GM21381 (cell line): ENCODE data around the gene NEU4.

Experiments
- ATAC-seq: cut with Tn5 transposase; IDR thresholded peaks from one replicate; pipeline ENCODE4 v1.9.1; 2021; ENCODE audit warnings: mild to moderate bottlenecking, moderate library complexity; ENCODE audit not compliant: unreplicated experiment

Gene NEU4

GRCh38 chr2:241849616-241850543, 40.9 kb downstream of the NEU4 start:
- no peak for ATAC-seq

GRCh38 chr2:241850544-241851324, 41.7 kb downstream of the NEU4 start:
- no peak for ATAC-seq

- no peak for ATAC-seq
Observed at GRCh38 chr2:241851325-241852115, 42.5 kb downstream of the NEU4 start.

- ATAC-seq = no peak
Observed at GRCh38 chr2:241852116-241852980, 43.4 kb downstream of the NEU4 start.

GRCh38 chr2:241852981-241853631, 44.1 kb downstream of the NEU4 start:
- ATAC-seq = no peak

- ATAC-seq = no peak
Observed at GRCh38 chr2:241853651-241854341, 44.8 kb downstream of the NEU4 start.

GRCh38 chr2:241854342-241855244, 45.6 kb downstream of the NEU4 start:
- ATAC-seq = no peak

- ATAC-seq = no peak
Observed at GRCh38 chr2:241855245-241855887, 46.4 kb downstream of the NEU4 start.

- no peak for ATAC-seq
Observed at GRCh38 chr2:241855888-241856422, 47.0 kb downstream of the NEU4 start.

- ATAC-seq = no peak
Observed at GRCh38 chr2:241857041-241857541, 48.1 kb downstream of the NEU4 start.

- ATAC-seq = no peak
Observed at GRCh38 chr2:241857572-241858121, 48.7 kb downstream of the NEU4 start.

GRCh38 chr2:241858206-241859016, 49.4 kb downstream of the NEU4 start, which contains the start of gene PDCD1:
Gene PDCD1, minus strand, starts transcription at chr2:241858894. Its CDS starts 56 bp downstream, at chr2:241858838.
- no peak for ATAC-seq

GRCh38 chr2:241859017-241859435, 50.0 kb downstream of the NEU4 start:
- ATAC-seq = no peak

- ATAC-seq = peak; percentile 50
Observed at GRCh38 chr2:241859436-241860183, 50.6 kb downstream of the NEU4 start.
